HT-29 (cell line): Measurements from ENCODE around the gene PCK1. TPM values are rescaled to one million over a fixed set of nuclear protein-coding genes. Genes with fewer than 3 reads are reported as not detected.

Experiments
- DNase-seq: peaks from one replicate; pipeline ENCODE4 v3.0.0-alpha.2; 2015; ENCODE audit warnings: low spot score
- total RNA-seq: library from RNA; depleted of rRNA; stranded (reverse); fragments of >200 nt; shearing (Covaris generic); gene quantifications from 2 replicates; pipeline ENCODE4 v1.2.3, GENCODE V29; 2014

Gene PCK1
- total RNA-seq, 1 experiment from 2014 or later: 1.9 TPM

- DNase-seq: no peak
These were observed 40.3 kb downstream of the PCK1 start for GRCh38 chr20:57601211-57601570.

GRCh38 chr20:57601737-57602136 lies 40.8 kb downstream of the PCK1 start:
- DNase-seq: no peak

DNA sequence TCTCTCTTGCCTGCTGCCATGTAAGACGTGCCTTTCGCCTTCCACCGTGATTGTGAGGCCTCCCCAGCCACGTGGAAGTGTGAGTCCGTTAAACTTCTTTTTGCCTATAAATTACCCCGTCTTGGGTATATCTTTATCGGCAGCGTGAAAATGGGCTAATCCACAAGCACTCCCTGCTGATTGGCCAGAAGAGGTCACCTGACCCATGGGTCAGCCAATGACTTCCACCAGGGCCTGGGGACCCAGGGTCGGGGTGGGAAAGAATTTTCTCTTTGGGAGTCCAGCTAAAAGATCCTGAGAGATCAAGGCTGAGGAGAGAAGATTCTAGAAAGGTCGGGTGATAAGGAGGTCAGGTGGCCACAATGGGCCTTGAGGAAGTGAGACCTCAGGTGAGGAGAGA lies 42.2 kb downstream of the PCK1 start:
- DNase-seq: no peak

GRCh38 chr20:57605045-57605444 lies 44.1 kb downstream of the PCK1 start:
- no peak for DNase-seq

GRCh38 chr20:57605878-57606277 lies 45.0 kb downstream of the PCK1 start:
- DNase-seq: no peak

DNA sequence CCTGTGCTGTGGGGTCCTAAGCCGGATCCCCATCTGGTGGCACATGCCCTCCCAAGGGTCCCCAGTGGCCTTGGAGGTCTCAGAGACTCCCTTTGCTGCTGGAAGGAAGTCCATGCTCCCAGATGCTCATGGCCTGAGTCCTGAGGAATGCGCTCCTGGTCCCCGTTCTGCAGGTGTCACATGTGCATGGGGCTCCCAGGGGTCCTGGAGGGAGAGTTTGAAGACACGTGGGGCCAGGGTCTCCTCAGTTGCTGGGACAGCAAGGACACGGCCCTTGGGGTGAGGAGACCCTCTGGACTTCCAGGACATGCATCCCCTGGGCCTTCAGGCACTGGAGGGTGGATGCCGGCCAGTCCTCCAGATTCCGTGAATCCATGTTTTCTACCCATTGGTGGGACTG lies 47.6 kb downstream of the PCK1 start:
- no peak for DNase-seq

GRCh38 chr20:57609086-57609841 lies 48.4 kb downstream of the PCK1 start:
- no peak for DNase-seq

DNA sequence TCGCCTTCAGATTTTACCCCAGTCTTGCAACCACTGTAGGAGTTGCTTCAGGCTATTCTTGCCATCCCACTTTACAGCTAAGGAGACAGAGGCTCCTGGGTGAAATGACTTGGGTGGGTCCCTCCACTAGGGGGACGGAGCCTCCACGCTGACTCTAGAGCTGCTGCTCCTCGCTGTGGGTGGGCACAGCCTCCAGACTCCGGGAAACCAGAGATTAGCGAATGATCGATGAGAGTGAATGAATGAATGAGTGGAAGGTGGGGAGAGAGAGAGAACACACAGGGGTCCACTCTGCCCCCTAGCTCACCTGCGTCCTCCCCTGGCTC lies 48.9 kb downstream of the PCK1 start:
- no peak for DNase-seq

GRCh38 chr20:57610261-57610952 lies 49.5 kb downstream of the PCK1 start:
- DNase-seq: no peak

GRCh38 chr20:57611586-57612311 lies 50.8 kb downstream of the PCK1 start:
- DNase-seq: no peak

- DNase-seq: no peak
These were observed 51.5 kb downstream of the PCK1 start for GRCh38 chr20:57612436-57612835.

DNA sequence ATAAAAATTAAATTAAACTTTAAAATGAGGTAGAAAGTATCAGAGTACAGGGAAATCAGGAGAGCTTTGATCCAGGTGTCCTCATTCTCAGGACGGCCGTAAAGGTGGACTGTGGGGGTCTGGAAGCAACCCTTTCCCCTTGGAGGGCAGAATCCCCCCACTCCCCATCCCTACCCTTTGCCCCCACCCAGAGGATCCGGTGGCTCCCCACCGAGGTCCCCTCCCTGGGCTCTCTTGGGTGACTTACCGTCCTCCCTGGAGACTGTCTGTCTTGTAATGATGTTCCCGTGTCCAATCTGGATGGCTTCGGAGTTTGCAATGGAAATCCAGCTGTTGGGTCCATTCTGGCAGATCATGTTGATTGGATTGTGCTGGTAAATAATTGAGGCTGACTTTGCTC lies 52.0 kb downstream of the PCK1 start:
- no peak for DNase-seq

DNA sequence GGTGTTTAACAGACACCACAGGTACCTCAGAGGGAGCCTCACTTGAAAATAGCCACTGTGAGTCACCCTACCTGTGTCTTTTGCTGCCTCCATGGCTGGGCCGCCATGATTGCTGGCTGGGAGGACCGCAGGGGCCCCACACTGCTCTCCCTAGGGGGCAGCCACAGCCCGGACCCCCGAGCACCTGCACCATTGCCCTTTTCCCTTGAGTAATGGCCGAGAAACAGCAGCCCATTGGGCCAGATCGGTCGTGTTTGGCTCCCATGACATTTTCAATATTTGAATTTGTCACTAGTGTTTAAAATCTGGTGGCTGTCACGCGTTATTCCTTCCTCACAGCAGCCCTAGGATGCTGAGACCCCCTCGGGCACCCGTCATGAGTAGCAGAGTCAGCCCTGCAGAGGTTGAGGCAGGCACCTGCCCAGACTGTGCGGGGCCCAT lies 52.6 kb downstream of the PCK1 start:
- no peak for DNase-seq

DNA sequence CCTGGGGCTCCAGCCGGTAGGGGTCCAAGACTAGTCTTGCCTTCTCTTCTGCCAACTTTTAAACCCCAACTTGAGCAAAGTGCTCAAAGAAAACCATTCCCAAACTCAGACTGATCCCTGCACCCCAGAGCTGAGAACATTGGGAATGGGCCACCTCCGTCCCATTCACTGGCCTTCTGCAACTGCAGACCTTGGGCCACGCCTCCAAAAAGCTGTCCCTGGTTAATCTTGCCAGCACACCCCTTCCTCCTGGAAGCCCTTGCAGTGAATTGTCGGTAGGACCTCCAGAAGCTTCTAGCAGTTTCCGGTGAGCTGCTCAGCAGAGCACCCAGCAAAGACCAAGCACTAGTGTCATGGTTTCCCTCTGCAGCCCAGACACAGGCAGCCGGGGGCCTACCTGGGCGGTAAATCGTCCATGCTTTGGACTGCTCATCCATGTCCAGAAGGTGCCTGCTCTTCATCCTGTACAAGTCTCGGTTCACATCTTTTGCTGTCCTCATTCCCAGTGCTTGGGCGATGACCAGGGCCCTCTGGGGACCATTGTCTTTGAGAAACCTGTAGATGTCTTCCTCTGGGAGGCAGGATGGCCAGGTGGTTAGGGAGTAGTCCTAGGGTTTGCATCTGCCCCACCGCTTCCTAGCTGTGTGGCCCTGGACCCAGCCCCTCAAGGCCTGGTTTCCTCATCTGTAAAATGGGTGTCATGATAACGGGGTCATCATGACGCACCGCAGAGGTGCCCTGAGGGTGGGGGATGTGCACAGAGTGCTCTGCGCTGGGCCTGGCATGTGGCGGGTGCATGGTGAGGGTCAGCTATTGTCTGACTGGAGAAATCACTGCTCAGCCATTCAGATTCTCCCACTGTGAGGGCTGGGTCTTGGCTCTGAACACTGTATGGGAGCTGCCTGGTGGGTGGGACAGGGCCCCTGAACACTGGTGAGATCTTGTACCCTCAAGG lies 53.9 kb downstream of the PCK1 start:
- DNase-seq: no peak

DNA sequence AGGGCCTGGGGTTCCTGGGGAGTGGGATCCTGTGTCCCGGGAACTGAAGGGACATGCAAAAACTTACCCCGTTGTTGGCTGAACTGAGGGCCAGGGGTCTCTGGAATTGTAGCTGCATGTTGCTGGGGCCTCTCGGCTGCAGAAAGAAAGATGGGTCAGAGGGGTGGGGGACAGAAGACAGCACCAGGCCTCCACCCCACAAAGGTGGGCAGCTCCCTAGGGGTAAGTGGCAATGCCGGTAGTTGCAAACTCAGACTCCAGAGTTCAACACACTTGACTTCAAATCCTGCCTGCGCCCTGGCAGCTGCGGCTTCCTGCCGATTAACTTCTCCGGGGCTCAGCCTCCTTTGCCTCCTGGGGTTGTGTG lies 54.5 kb downstream of the PCK1 start:
- no peak for DNase-seq

- DNase-seq: no peak
These were observed 55.4 kb downstream of the PCK1 start for GRCh38 chr20:57616143-57616951.

GRCh38 chr20:57617079-57617795 lies 56.3 kb downstream of the PCK1 start:
- no peak for DNase-seq
